Measurements from ENCODE around the gene PLS3. TPM values are rescaled to one million over a fixed set of nuclear protein-coding genes. Genes with fewer than 3 reads are reported as not detected.

Gene PLS3
- total and polyA plus RNA-seq, 4 donors: 63.1 to 221 (median 116) TPM

DNA sequence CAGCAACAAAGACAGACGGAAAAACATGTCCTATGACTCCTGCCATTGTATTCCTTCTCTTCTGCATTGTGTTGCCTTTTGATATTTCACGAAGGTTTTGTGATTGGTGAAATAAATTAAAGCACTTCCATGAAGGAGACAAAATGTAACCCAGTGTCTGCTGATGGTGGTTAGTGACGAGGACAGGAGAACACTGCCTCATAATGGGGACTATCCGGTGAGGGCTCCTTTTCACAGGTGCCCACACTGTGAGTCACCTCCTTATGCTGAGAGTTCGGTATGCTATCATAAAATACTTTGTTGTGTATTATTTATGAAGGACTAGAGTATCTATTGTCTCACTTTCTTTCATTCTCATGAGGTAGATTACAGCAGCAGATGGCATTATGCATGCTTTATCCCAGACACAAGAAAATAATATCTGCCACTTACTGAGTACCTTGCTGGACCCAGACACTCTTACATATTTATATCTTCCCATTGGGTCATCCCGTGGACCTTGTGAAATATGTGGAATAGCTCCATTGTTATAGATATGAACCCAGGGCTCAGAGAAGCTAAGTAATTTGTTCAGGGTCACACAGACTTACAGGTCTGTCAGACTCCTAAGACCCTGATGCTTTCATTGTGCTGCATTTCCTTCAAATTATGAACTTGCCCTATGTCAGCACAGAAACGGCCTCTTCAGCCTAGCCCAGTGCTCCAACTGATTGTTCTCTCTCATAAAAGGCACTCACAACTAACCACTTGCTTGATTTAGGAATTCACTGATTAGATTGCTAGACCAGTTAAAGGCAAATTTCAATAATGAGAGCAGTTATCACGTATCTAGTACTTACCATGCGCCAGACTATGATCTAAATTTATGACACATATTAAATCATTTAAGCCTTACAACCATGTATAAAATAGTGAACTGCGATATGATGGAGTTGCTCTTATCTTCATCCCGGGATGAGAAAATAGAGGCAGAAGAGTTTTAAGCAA lies 31.2 kb downstream of the PLS3 start:
- Histone ChIP-seq H3K27me3 (ENCODE audit: control insufficient read depth in 3 of 3, insufficient read depth in 3 of 3, low read length in 2 of 3) (peaks cover 0 to 60% (median 29%) of the 10 kb centered on the region in 3 donors), H3K9ac (ENCODE audit: insufficient read depth in 1 of 2, low read length in 2 of 2) (no peak overlapping the region), H3K4me3 (no peak overlapping the region), H3K9me3 (ENCODE audit: control insufficient read depth in 4 of 4, insufficient read depth in 3 of 4, low read length in 3 of 4) (no peaks in the 10 kb centered on the region), H3K36me3 (ENCODE audit: control insufficient read depth in 4 of 4, insufficient read depth in 4 of 4, low read length in 4 of 4) (peaks cover 0 to 2% (median 0%) of the 10 kb centered on the region in 4 donors), H3K4me1 (ENCODE audit: control insufficient read depth in 5 of 5, insufficient read depth in 5 of 5, low read length in 5 of 5) (peaks cover 0 to 24% (median 3%) of the 10 kb centered on the region in 5 donors), H3K27ac (ENCODE audit: low read depth in 1 of 2, low read length in 1 of 2) (peak overlapping the region in 1 of 2 donors; percentile 79)
- DNase-seq (peak in 1 of 3 donors; percentile 41), ATAC-seq (ENCODE audit: insufficient read depth, low FRiP score) (no peak)
- 46 to 75% methylated on average over 11 of the region's 11 CpGs for WGBS, 2 donors
- TF ChIP-seq, protein P1, sequence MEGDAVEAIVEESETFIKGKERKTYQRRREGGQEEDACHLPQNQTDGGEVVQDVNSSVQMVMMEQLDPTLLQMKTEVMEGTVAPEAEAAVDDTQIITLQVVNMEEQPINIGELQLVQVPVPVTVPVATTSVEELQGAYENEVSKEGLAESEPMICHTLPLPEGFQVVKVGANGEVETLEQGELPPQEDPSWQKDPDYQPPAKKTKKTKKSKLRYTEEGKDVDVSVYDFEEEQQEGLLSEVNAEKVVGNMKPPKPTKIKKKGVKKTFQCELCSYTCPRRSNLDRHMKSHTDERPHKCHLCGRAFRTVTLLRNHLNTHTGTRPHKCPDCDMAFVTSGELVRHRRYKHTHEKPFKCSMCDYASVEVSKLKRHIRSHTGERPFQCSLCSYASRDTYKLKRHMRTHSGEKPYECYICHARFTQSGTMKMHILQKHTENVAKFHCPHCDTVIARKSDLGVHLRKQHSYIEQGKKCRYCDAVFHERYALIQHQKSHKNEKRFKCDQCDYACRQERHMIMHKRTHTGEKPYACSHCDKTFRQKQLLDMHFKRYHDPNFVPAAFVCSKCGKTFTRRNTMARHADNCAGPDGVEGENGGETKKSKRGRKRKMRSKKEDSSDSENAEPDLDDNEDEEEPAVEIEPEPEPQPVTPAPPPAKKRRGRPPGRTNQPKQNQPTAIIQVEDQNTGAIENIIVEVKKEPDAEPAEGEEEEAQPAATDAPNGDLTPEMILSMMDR (IDR thresholded peaks at IDR 0.05; ENCODE audit: control extremely low read depth, extremely low read depth): no peak

DNA sequence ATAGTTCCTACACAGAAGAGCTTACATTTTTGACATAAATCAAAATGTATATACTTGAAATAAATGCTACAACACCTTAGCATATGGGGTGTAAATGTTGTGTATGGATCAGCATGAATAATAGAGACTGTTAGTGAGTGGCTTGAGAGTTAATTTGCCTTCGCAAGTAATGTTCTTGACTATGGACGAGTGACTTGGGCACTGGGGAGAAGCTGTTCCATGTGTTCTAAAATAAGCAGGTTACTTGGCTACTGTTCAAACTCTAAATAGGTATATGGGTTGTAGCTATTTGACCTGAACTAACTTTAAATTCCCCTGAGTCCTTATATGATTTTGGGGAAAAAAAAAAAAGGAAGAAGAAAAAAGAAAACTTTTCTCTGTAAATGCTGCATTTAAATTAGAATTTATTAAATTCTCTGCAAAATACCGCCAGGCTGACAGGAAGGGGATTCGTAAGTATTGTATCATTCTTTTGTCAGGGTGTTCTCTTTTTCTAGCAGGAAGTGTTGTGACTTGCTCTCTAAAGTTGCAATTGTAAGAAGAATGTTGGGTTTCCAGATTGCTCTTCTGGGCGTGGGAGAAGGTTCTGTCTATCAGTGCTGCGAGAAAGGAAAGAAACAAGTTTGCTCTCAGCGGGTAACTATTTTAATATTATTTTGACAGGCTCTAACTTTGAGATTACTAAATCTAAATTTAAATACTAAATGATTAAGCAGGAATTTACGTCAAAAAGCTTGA lies 32.2 kb downstream of the PLS3 start:
- 18 to 37% methylated on average over 8 of the region's 8 CpGs for WGBS, 2 donors
- peaks cover 0 to 2% (median 0%) of the 10 kb centered on the region in 4 donors for H3K36me3 ChIP-seq (ENCODE audit: control insufficient read depth in 4 of 4, insufficient read depth in 4 of 4, low read length in 4 of 4)
- H3K4me3 ChIP-seq: no peak overlapping the region
- peaks cover 0 to 24% (median 3%) of the 10 kb centered on the region in 5 donors for H3K4me1 ChIP-seq (ENCODE audit: control insufficient read depth in 5 of 5, insufficient read depth in 5 of 5, low read length in 5 of 5)
- H3K27ac ChIP-seq (ENCODE audit: low read depth in 1 of 2, low read length in 1 of 2): peak overlapping the region in 1 of 2 donors; percentile 87
- ATAC-seq (ENCODE audit: insufficient read depth, low FRiP score) (no peak), DNase-seq (peak in 1 of 3 donors; percentile 26)
- TF ChIP-seq, protein P1 (IDR thresholded peaks at IDR 0.05; ENCODE audit: control extremely low read depth, extremely low read depth): no peak
- H3K9me3 ChIP-seq (ENCODE audit: control insufficient read depth in 4 of 4, insufficient read depth in 3 of 4, low read length in 3 of 4): no peaks in the 10 kb centered on the region
- H3K9ac ChIP-seq (ENCODE audit: insufficient read depth in 1 of 2, low read length in 2 of 2): no peak overlapping the region
- H3K27me3 ChIP-seq (ENCODE audit: control insufficient read depth in 3 of 3, insufficient read depth in 3 of 3, low read length in 2 of 3): peaks cover 0 to 59% (median 31%) of the 10 kb centered on the region in 3 donors

DNA sequence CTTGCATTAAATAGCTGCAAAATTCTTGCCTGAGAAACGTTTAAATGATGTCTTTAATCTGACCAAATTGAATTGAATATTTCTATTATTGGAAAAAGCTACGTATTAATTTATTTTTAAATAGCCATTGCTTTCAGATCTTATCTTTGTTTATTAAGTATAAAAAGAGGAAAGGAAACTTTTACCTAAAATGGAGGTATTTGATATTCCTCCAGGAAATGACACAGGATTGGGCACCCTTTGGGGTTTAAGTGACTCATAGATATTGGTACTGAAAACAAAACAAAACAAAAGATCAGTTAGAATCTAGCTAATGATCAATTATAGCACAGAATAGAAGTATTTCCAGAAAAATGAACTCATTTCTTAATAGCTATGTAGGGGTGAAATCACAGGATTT lies 34.1 kb downstream of the PLS3 start:
- DNase-seq (no peak), ATAC-seq (ENCODE audit: insufficient read depth, low FRiP score) (no peak)
- no peak overlapping the region for H3K9ac ChIP-seq (ENCODE audit: insufficient read depth in 1 of 2, low read length in 2 of 2)
- H3K9me3 ChIP-seq (ENCODE audit: control insufficient read depth in 4 of 4, insufficient read depth in 3 of 4, low read length in 3 of 4): no peaks in the 10 kb centered on the region
- whole genome bisulfite sequencing, 2 donors: 33 to 65% methylated on average over 2 of the region's 2 CpGs
- H3K4me1 ChIP-seq (ENCODE audit: control insufficient read depth in 5 of 5, insufficient read depth in 5 of 5, low read length in 5 of 5): peaks cover 0 to 24% (median 3%) of the 10 kb centered on the region in 5 donors
- H3K36me3 ChIP-seq (ENCODE audit: control insufficient read depth in 4 of 4, insufficient read depth in 4 of 4, low read length in 4 of 4): peaks cover 0 to 2% (median 0%) of the 10 kb centered on the region in 4 donors
- TF ChIP-seq, protein P1 (IDR thresholded peaks at IDR 0.05; ENCODE audit: control extremely low read depth, extremely low read depth): no peak
- no peak overlapping the region for H3K4me3 ChIP-seq
- peaks cover 0 to 42% (median 34%) of the 10 kb centered on the region in 3 donors for H3K27me3 ChIP-seq (ENCODE audit: control insufficient read depth in 3 of 3, insufficient read depth in 3 of 3, low read length in 2 of 3)
- no peak overlapping the region for H3K27ac ChIP-seq (ENCODE audit: low read depth in 1 of 2, low read length in 1 of 2)
